HepG2 (cell line): Measurements from ENCODE around the gene GYG1. TPM values are rescaled to one million over a fixed set of nuclear protein-coding genes. Genes with fewer than 3 reads are reported as not detected.

Experiments
- ATAC-seq: fragments of 200-7000 bp; cut with Tn5 transposase; 3 replicates; pipeline ENCODE4 v1.9.1; 2020; ENCODE audit warnings: mild to moderate bottlenecking, moderate library complexity
- BruUV-seq: library from RNA; stranded (reverse); fragments of 400-500 nt; replicated peaks from 2 replicates; lab custom pipeline; 2021; lab: Mats Ljungman, UMichigan
- CTCF ChIA-PET: fragments of 300-600 bp; formaldehyde crosslinking; extraction: SDS; loops from one replicate; lab custom pipeline; 2021; ENCODE audit warnings: low total read pairs, inconsistent platforms, low intra/inter-chr PET ratio; lab: Yijun Ruan, JAX
- POLR2A ChIA-PET: fragments of 350-600 bp; sonication (Branson Sonifier 250); formaldehyde crosslinking; loops from one replicate; lab custom pipeline; 2020; ENCODE audit warnings: antibody characterized with exemption, inconsistent platforms; lab: Yijun Ruan, JAX
- DNase-seq: peaks from one replicate; pipeline ENCODE4 v3.0.0-alpha.2; 2015; ENCODE audit warnings: low spot score
- FAIRE-seq: peaks from 3 replicates; lab custom pipeline; 2011; peaks lifted over from hg19 to GRCh38; lab: Jason Lieb, UNC
- H2AFZ ChIP-seq: one replicate; pipeline ENCODE4 v1.6.1; 2011; ENCODE audit warnings: low read length, inconsistent platforms
- H3K27ac ChIP-seq: fragments of 300-600 bp; 3 replicates; pipeline ENCODE4 v1.8.0; 2011; ENCODE audit warnings: mixed run types, mild to moderate bottlenecking, mixed read lengths, low read length, inconsistent platforms; ENCODE audit not compliant: insufficient read depth; ENCODE audit errors: extremely low read length
- H3K27me3 ChIP-seq, 2 experiments: fragments of 200-600 bp in 1 of 2; 2 replicates in 1 of 2; 3 replicates in 1 of 2; pipeline versions ENCODE4 v1.6.0 to v1.8.0; 2011; ENCODE audit warnings: low read length in 2 of 2, mild to moderate bottlenecking in 2 of 2, moderate library complexity in 2 of 2, inconsistent platforms in 1 of 2; ENCODE audit not compliant: insufficient read depth in 2 of 2, control insufficient read depth in 1 of 2
- H3K36me3 ChIP-seq, 2 experiments: fragments of 200-600 bp in 1 of 2; replicated peaks in 1 of 2; 2 replicates in 1 of 2; 3 replicates in 1 of 2; pipeline versions ENCODE4 v1.5.1 to v1.8.0; 2011; ENCODE audit warnings: low read length in 2 of 2, inconsistent platforms in 1 of 2; ENCODE audit not compliant: insufficient read depth in 2 of 2, control insufficient read depth in 1 of 2
- H3K4me1 ChIP-seq: 2 replicates; pipeline ENCODE4 v1.5.1; 2012; ENCODE audit warnings: low read length, inconsistent platforms; ENCODE audit not compliant: insufficient read depth
- H3K4me2 ChIP-seq: 2 replicates; pipeline ENCODE4 v1.6.0; 2011; ENCODE audit warnings: low read depth, low read length, inconsistent platforms
- H3K4me3 ChIP-seq, 3 experiments: fragments of 200-600 bp in 1 of 3; sonication (generic), shearing (Covaris generic) in 1 of 3; replicated peaks in 1 of 3; 2 replicates each; pipeline ENCODE4 v1.5.1; 2011 to 2016; ENCODE audit warnings: low read length in 3 of 3, inconsistent platforms in 2 of 3, low read depth in 2 of 3, mild to moderate bottlenecking in 2 of 3, control low read depth in 1 of 3, mixed read lengths in 1 of 3; ENCODE audit not compliant: insufficient read depth in 1 of 3
- H3K79me2 ChIP-seq: one replicate; pipeline ENCODE4 v1.6.1; 2011; ENCODE audit warnings: low read length, inconsistent platforms; ENCODE audit not compliant: insufficient read depth
- H3K9ac ChIP-seq: 2 replicates; pipeline ENCODE4 v1.6.0; 2011; ENCODE audit warnings: mild to moderate bottlenecking, low read depth, low read length, inconsistent platforms; ENCODE audit not compliant: insufficient read depth
- H3K9me3 ChIP-seq: 2 replicates; pipeline ENCODE4 v1.5.1; 2012; ENCODE audit warnings: mild to moderate bottlenecking, low read length
- H4K20me1 ChIP-seq: 2 replicates; pipeline ENCODE4 v1.6.0; 2011; ENCODE audit warnings: inconsistent platforms, mild to moderate bottlenecking, low read length, moderate library complexity; ENCODE audit not compliant: insufficient read depth
- MTA3 ChIP-seq: sonication (generic); formaldehyde crosslinking; IDR thresholded peaks from 2 replicates; pipeline ENCODE4 v1.4.0; 2020; ENCODE audit warnings: missing genetic modification reagents
- SKIL ChIP-seq: sonication (generic); formaldehyde crosslinking; IDR thresholded peaks from 2 replicates; pipeline ENCODE4 v1.8.0; 2022; ENCODE audit warnings: missing genetic modification reagents, mild to moderate bottlenecking, moderate library complexity, borderline replicate concordance
- TBL1XR1 ChIP-seq: fragments of 150-350 bp; IDR thresholded peaks from 2 replicates; pipeline ENCODE4 v1.6.1; 2014; ENCODE audit warnings: borderline replicate concordance, low read length; ENCODE audit not compliant: partially characterized antibody
- ZNF576 ChIP-seq: sonication (generic); formaldehyde crosslinking; IDR thresholded peaks from 2 replicates; pipeline ENCODE4 v1.4.0; 2020; ENCODE audit warnings: mild to moderate bottlenecking, missing genetic modification reagents
- ZNF816 ChIP-seq: sonication (generic); formaldehyde crosslinking; IDR thresholded peaks from 2 replicates; pipeline ENCODE4 v1.8.0; 2022; ENCODE audit warnings: missing genetic modification reagents, mild to moderate bottlenecking, borderline replicate concordance
- WGBS: methylation state at CpG from one replicate; pipeline ENCODE4 v1.1.6; 2017; ENCODE audit warnings: low lambda C conversion rate; 5-methylcytosine and 5-hydroxymethylcytosine counted together
- in situ Hi-C: cut with HindIII; loops from 2 replicates; pipeline ENCODE4 v1.10.0; 2017; ENCODE audit warnings: low pct_unique_long_range_greater_than_20kb; ENCODE audit not compliant: extremely low pct_ligation_motif_present
- intact Hi-C: fragments of 100-400 bp; cut with micrococcal nuclease; formaldehyde crosslinking; loops from one replicate; pipeline ENCODE4 v1.10.0; 2022; ENCODE audit not compliant: unreplicated experiment
- polyA plus RNA-seq, 8 experiments: library from polyadenylated mRNA; depleted of rRNA in 3 of 8; stranded (reverse) in 7 of 8; unstranded in 1 of 8; fragments of >200 nt; fragmentation: Illumina TruSeq in 4 of 8; extraction: Trizol in 4 of 8; gene quantifications; 2 replicates each; pipeline versions ENCODE4 v1.2.1 to v1.2.3, GENCODE V29; 2011 to 2016; ENCODE audit warnings: low read depth in 4 of 8, missing spikeins in 1 of 8, mixed read lengths in 1 of 8; ENCODE audit not compliant: insufficient read depth in 1 of 8
- total RNA-seq, 5 experiments: library from RNA; depleted of rRNA; stranded (reverse); fragments of >200 nt; fragmentation: Illumina TruSeq; extraction: Trizol; gene quantifications; 2 replicates each; pipeline ENCODE4 v1.2.3, GENCODE V29; 2016; ENCODE audit warnings: low read depth in 1 of 5

GYG1 gene
- total and polyA plus RNA-seq, 2 of the 13 experiments (the other 11 are each of a cell fraction or from before 2014, with no cell fraction given): 15.7 to 28.1 TPM

- in situ Hi-C loops: no loop called here
Observed at GRCh38 chr3:149007567-149008257, 16.4 kb downstream of the GYG1 start.

More at GRCh38 chr3:149007567-149008257, 16.4 kb downstream of the GYG1 start:
- H3K36me3 ChIP-seq: peaks cover 2 to 11% of the 10 kb centered on the region in 2 experiments; a peak in 3 of 5 replicates
- ChIA-PET CTCF (no interaction called here), POLR2A (no interaction called here)
- no peak for ATAC-seq
- no peak overlapping the region for H2AFZ ChIP-seq
- no TSS peak for BruUV-seq
- TF ChIP-seq SKIL (CRISPR knock-in tag) (no peak), ZNF576 (CRISPR knock-in tag) (no peak), MTA3 (no peak), TBL1XR1 (no peak), ZNF816 (CRISPR knock-in tag) (no peak)
- FAIRE-seq: no peak
- no peak overlapping the region for H3K4me2 ChIP-seq
- no peak overlapping the region for H3K27ac ChIP-seq
- no peak overlapping the region for H3K9ac ChIP-seq
- H3K79me2 ChIP-seq: no peaks in the 10 kb centered on the region
- intact Hi-C loops: no loop called here
- peaks cover 37% of the 10 kb centered on the region for H3K4me1 ChIP-seq
- no peak for DNase-seq
- H3K4me3 ChIP-seq: no peak overlapping the region
- no peaks in the 10 kb centered on the region for H4K20me1 ChIP-seq
- no peaks in the 10 kb centered on the region for H3K27me3 ChIP-seq
- no peaks in the 10 kb centered on the region for H3K9me3 ChIP-seq
- WGBS: 91% methylated on average over 7 of the region's 7 CpGs
